H1 (cell line): ENCODE measurements around the gene GPC1. TPM values are rescaled to one million over a fixed set of nuclear protein-coding genes. Genes with fewer than 3 reads are reported as not detected.

ENCODE experiments used
- CTCF ChIA-PET: fragments of 300-600 bp; sonication (Branson Sonifier 250); formaldehyde crosslinking; loops from one replicate; lab custom pipeline; 2021; ENCODE audit not compliant: partially characterized antibody; lab: Charles Lee
- POLR2A ChIA-PET: fragments of 300-600 bp; sonication (Branson Sonifier 250); formaldehyde crosslinking; loops from one replicate; lab custom pipeline; 2021; ENCODE audit warnings: inconsistent platforms; ENCODE audit not compliant: partially characterized antibody; lab: Charles Lee
- DNase-seq, 2 experiments: peaks; one replicate each; pipeline versions ENCODE4 v3.0.0 to v3.0.0-alpha.2; 2010 to 2022; ENCODE audit warnings: low spot score in 2 of 2, low read depth in 1 of 2, mixed read lengths in 1 of 2
- FAIRE-seq: peaks from 2 replicates; lab custom pipeline; 2011; peaks lifted over from hg19 to GRCh38; lab: Jason Lieb, UNC
- H2AFZ ChIP-seq: 2 replicates; pipeline ENCODE4 v1.8.1; 2012; ENCODE audit warnings: low read length, inconsistent platforms
- H2AK5ac ChIP-seq: 2 replicates; pipeline ENCODE4 v1.6.1; 2013; ENCODE audit warnings: low read depth, low read length
- H2BK120ac ChIP-seq: replicated peaks from 2 replicates; pipeline ENCODE3; 2013; ENCODE audit warnings: low read depth, low read length, inconsistent platforms
- H2BK12ac ChIP-seq: 2 replicates; pipeline ENCODE4 v1.6.1; 2013; ENCODE audit warnings: low read depth, low read length
- H2BK15ac ChIP-seq: 2 replicates; pipeline ENCODE4 v1.6.1; 2013; ENCODE audit warnings: low read length
- H2BK20ac ChIP-seq: 2 replicates; pipeline ENCODE4 v1.6.1; 2013; ENCODE audit warnings: low read length
- H2BK5ac ChIP-seq: 2 replicates; pipeline ENCODE4 v1.6.1; 2013; ENCODE audit warnings: low read depth, low read length
- H3K14ac ChIP-seq: 2 replicates; pipeline ENCODE4 v1.6.1; 2013; ENCODE audit warnings: inconsistent platforms; ENCODE audit not compliant: insufficient read length
- H3K18ac ChIP-seq: 2 replicates; pipeline ENCODE4 v1.6.1; 2013; ENCODE audit warnings: low read length; ENCODE audit errors: extremely low read depth
- H3K23ac ChIP-seq: 2 replicates; pipeline ENCODE4 v1.6.1; 2013; ENCODE audit warnings: inconsistent platforms; ENCODE audit not compliant: insufficient read length
- H3K23me2 ChIP-seq: 2 replicates; pipeline ENCODE4 v1.6.1; 2013; ENCODE audit warnings: low read depth, low read length
- H3K27ac ChIP-seq: 2 replicates; pipeline ENCODE4 v1.6.1; 2011; ENCODE audit warnings: low read depth, low read length, inconsistent platforms
- H3K27me3 ChIP-seq, 4 experiments: replicated peaks in 1 of 4; 1 replicate in 1 of 4; 2 replicates in 3 of 4; pipeline versions ENCODE4 v1.6.1 to v1.8.1; 2011 to 2013; ENCODE audit warnings: low read length in 3 of 4, mild to moderate bottlenecking in 3 of 4, inconsistent platforms in 2 of 4, mixed read lengths in 2 of 4, moderate library complexity in 1 of 4; ENCODE audit not compliant: control insufficient read depth in 3 of 4, insufficient read depth in 3 of 4; ENCODE audit errors: extremely low read depth in 1 of 4
- H3K36me3 ChIP-seq, 4 experiments: 2 replicates each; pipeline versions ENCODE4 v1.6.1 to v1.8.1; 2011 to 2013; ENCODE audit warnings: mild to moderate bottlenecking in 4 of 4, low read length in 3 of 4, moderate library complexity in 2 of 4, control low read depth in 1 of 4, inconsistent platforms in 1 of 4; ENCODE audit not compliant: insufficient read depth in 4 of 4, control insufficient read depth in 2 of 4
- H3K4ac ChIP-seq: replicated peaks from 2 replicates; pipeline ENCODE3; 2013; ENCODE audit warnings: low read length, low read depth, mixed read lengths, inconsistent platforms; ENCODE audit not compliant: insufficient read length
- H3K4me1 ChIP-seq, 4 experiments: replicated peaks in 1 of 4; 1 replicate in 1 of 4; 2 replicates in 3 of 4; pipeline versions ENCODE4 v1.6.1 to v1.8.1; 2011 to 2013; ENCODE audit warnings: low read length in 3 of 4, inconsistent platforms in 2 of 4, mixed read lengths in 1 of 4; ENCODE audit not compliant: insufficient read depth in 4 of 4, control insufficient read depth in 3 of 4
- H3K4me2 ChIP-seq, 2 experiments: 2 replicates each; pipeline versions ENCODE4 v1.6.1 to v1.8.1; 2011 to 2013; ENCODE audit warnings: low read depth in 2 of 2, low read length in 2 of 2, control low read depth in 1 of 2, inconsistent platforms in 1 of 2, mild to moderate bottlenecking in 1 of 2; ENCODE audit not compliant: insufficient read depth in 1 of 2
- H3K4me3 ChIP-seq, 4 experiments: fragments of 200-600, 300-600 bp in 1 of 4; sonication (generic), shearing (Covaris generic), sonication (Bioruptor Twin) in 1 of 4; 2 replicates each; pipeline versions ENCODE4 v1.5.1 to v1.8.1; 2011 to 2016; ENCODE audit warnings: low read length in 4 of 4, low read depth in 3 of 4, control low read depth in 2 of 4, inconsistent platforms in 2 of 4, mild to moderate bottlenecking in 2 of 4, mixed read lengths in 1 of 4, moderate library complexity in 1 of 4; ENCODE audit not compliant: insufficient read depth in 2 of 4; ENCODE audit errors: extremely low read depth in 1 of 4
- H3K56ac ChIP-seq: replicated peaks from 2 replicates; pipeline ENCODE3; 2013; ENCODE audit warnings: low read depth, mild to moderate bottlenecking, mixed read lengths, low read length, inconsistent platforms; ENCODE audit not compliant: insufficient read length
- H3K79me1 ChIP-seq: 2 replicates; pipeline ENCODE4 v1.6.1; 2013; ENCODE audit warnings: low read depth, low read length, control low read depth
- H3K79me2 ChIP-seq, 2 experiments: 2 replicates each; pipeline versions ENCODE4 v1.6.1 to v1.8.1; 2012 to 2013; ENCODE audit warnings: low read length in 2 of 2, mild to moderate bottlenecking in 2 of 2, inconsistent platforms in 1 of 2; ENCODE audit not compliant: insufficient read depth in 2 of 2, control insufficient read depth in 1 of 2
- H3K9ac ChIP-seq, 4 experiments: replicated peaks in 1 of 4; 1 replicate in 1 of 4; 2 replicates in 3 of 4; pipeline versions ENCODE4 v1.6.1 to v1.8.1; 2011 to 2013; ENCODE audit warnings: low read depth in 3 of 4, low read length in 3 of 4, control low read depth in 2 of 4, mild to moderate bottlenecking in 2 of 4, moderate library complexity in 2 of 4, inconsistent platforms in 1 of 4; ENCODE audit errors: extremely low read depth in 1 of 4
- H3K9me3 ChIP-seq, 2 experiments: 2 replicates each; pipeline versions ENCODE4 v1.6.1 to v1.8.1; 2012 to 2013; ENCODE audit warnings: mild to moderate bottlenecking in 2 of 2, moderate library complexity in 2 of 2, control low read depth in 1 of 2, inconsistent platforms in 1 of 2, low read depth in 1 of 2, low read length in 1 of 2, mixed read lengths in 1 of 2; ENCODE audit not compliant: insufficient read depth in 2 of 2
- H4K20me1 ChIP-seq, 2 experiments: replicated peaks in 1 of 2; 2 replicates each; pipeline versions ENCODE3 to v1.8.1; 2011 to 2013; ENCODE audit warnings: inconsistent platforms in 2 of 2, low read length in 2 of 2, mild to moderate bottlenecking in 1 of 2; ENCODE audit not compliant: insufficient read depth in 2 of 2, control insufficient read depth in 1 of 2
- H4K5ac ChIP-seq: 2 replicates; pipeline ENCODE4 v1.6.1; 2013; ENCODE audit warnings: low read length, low read depth, mixed read lengths, inconsistent platforms; ENCODE audit not compliant: insufficient read length
- H4K8ac ChIP-seq: 2 replicates; pipeline ENCODE4 v1.8.0; 2013; ENCODE audit warnings: mild to moderate bottlenecking, moderate library complexity, low read length, inconsistent platforms; ENCODE audit not compliant: insufficient read depth; ENCODE audit errors: extremely low read depth
- H4K91ac ChIP-seq: replicated peaks from 2 replicates; pipeline ENCODE3; 2013; ENCODE audit warnings: low read length, mixed read lengths, inconsistent platforms; ENCODE audit not compliant: insufficient read length
- BCL11A ChIP-seq, 2 experiments: IDR thresholded peaks; one replicate each; pipeline ENCODE4 v1.6.1; 2011; ENCODE audit warnings: low read depth in 2 of 2, low read length in 2 of 2, mild to moderate bottlenecking in 2 of 2
- GABPA ChIP-seq: IDR thresholded peaks from 2 replicates; pipeline ENCODE4 v1.6.1; 2011; ENCODE audit warnings: mild to moderate bottlenecking, low read length, moderate library complexity, borderline replicate concordance; ENCODE audit not compliant: insufficient read depth
- JUN ChIP-seq: IDR thresholded peaks from 2 replicates; pipeline ENCODE4 v1.6.1; 2011; ENCODE audit warnings: low read depth, mild to moderate bottlenecking, improper control_type of control experiment, low read length
- SAP30 ChIP-seq: fragments of 300-600 bp; sonication (generic); IDR thresholded peaks from 2 replicates; pipeline ENCODE4 v1.7.1; 2012; ENCODE audit warnings: low read length, moderate library complexity, mild to moderate bottlenecking, inconsistent platforms; ENCODE audit not compliant: insufficient read depth, insufficient replicate concordance
- SIX5 ChIP-seq: IDR thresholded peaks from 2 replicates; pipeline ENCODE4 v1.6.1; 2011; ENCODE audit warnings: mild to moderate bottlenecking, low read depth, low read length
- TAF7 ChIP-seq: optimal IDR thresholded peaks from 2 replicates; pipeline ENCODE3; 2011; ENCODE audit warnings: low read depth, mild to moderate bottlenecking, inconsistent platforms, low read length, moderate library complexity, borderline replicate concordance
- TCF12 ChIP-seq: IDR thresholded peaks from 2 replicates; pipeline ENCODE4 v1.6.1; 2011; ENCODE audit warnings: low read depth, mild to moderate bottlenecking, low read length
- WGBS, 2 experiments: shearing (Covaris generic) in 1 of 2; methylation state at CpG; one replicate each; pipeline versions ENCODE4 v1.1.6 to v1.1.7; 2013 to 2015; ENCODE audit warnings: low lambda C conversion rate in 2 of 2, mixed read lengths in 2 of 2, inconsistent platforms in 1 of 2, low coverage in 1 of 2, missing lambda C conversion rate in 1 of 2; ENCODE audit not compliant: insufficient replicate concordance in 2 of 2, insufficient coverage in 1 of 2, insufficient read length in 1 of 2; ENCODE audit errors: extremely low coverage in 1 of 2, missing lambda C conversion rate in 1 of 2; 5-methylcytosine and 5-hydroxymethylcytosine counted together
- polyA plus RNA-seq, 7 experiments: library from polyadenylated mRNA; depleted of rRNA in 3 of 7; stranded (reverse) in 5 of 7; unstranded in 2 of 7; fragments of >200 nt in 5 of 7; fragments of 200-250 nt in 2 of 7; gene quantifications; 1 replicate in 5 of 7; 2 replicates in 1 of 7; 4 replicates in 1 of 7; pipeline versions ENCODE4 v1.2.1 to v1.2.3, GENCODE V29; 2011 to 2013; ENCODE audit warnings: missing spikeins in 2 of 7, mixed read lengths in 2 of 7
- total RNA-seq: library from RNA; stranded (reverse); fragmentation: NEBNext Ultra II Directional; extraction: Animal tissue kit (Norgen Biotek cat#: 25700); gene quantifications from 2 replicates; pipeline ENCODE4 v1.2.1, GENCODE V29; 2021

The GPC1 gene
- total and polyA plus RNA-seq, 2 of the 8 experiments (the other 6 are each of a cell fraction or from before 2014, with no cell fraction given): 21.9 to 28.3 TPM

DNA sequence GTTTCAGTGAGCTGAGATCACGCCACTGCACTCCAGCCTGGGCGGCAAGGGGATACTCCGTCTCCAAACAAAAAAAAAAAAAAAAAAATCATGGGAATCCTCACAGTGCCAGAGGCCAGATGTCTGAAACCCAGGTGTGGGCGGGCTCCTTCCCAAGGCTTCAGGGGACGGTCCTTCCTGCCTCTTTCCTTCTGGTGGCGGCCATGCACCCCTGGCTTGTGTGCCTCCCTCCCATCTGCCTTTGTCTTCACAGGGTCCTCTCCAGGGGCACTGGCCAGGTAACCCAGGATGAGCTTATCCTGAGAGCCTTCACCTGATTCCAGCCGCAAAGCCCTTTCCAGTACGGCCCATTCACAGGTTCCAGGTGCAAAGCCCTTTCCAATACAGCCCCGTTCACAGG is 40.9 kb upstream of the GPC1 start:
- H3K36me3 ChIP-seq: no peaks in the 10 kb centered on the region
- TF ChIP-seq TCF12 (no peak), BCL11A (IDR thresholded peaks at IDR 0.05; ENCODE audit: low read depth in 2 of 2, low read length in 2 of 2) (no peak), GABPA (no peak), SAP30 (no peak), JUN (no peak), TAF7 (no peak), SIX5 (no peak)
- H4K91ac ChIP-seq: no peak overlapping the region
- no peak overlapping the region for H2BK5ac ChIP-seq
- no peak overlapping the region for H3K4ac ChIP-seq
- POLR2A ChIA-PET: interaction anchor here (1.0 kb wide), 1 partner anchor 127 kb away, joined by 3 read pairs; no protein-coding TSS in a partner anchor
- no peak overlapping the region for H2AK5ac ChIP-seq
- no peak overlapping the region for H3K23ac ChIP-seq
- no peak overlapping the region for H3K9ac ChIP-seq
- H2AFZ ChIP-seq: no peak overlapping the region
- H4K20me1 ChIP-seq: no peaks in the 10 kb centered on the region
- CTCF ChIA-PET: interaction anchor here (0.7 kb wide), 1 partner anchor 151 kb away, joined by 4 read pairs; no protein-coding TSS in a partner anchor
- no peaks in the 10 kb centered on the region; a peak in 1 of 7 replicates for H3K4me1 ChIP-seq
- no peak overlapping the region for H2BK15ac ChIP-seq
- no peak overlapping the region for H3K4me2 ChIP-seq
- no peaks in the 10 kb centered on the region for H3K23me2 ChIP-seq
- H3K79me1 ChIP-seq: no peaks in the 10 kb centered on the region
- H3K27ac ChIP-seq: no peak overlapping the region
- 95% methylated on average over 6 of the region's 9 CpGs; no CpG with 5 or more reads in 1 of the 2 experiments for WGBS, 2 experiments
- H3K14ac ChIP-seq: no peak overlapping the region
- no peaks in the 10 kb centered on the region for H3K27me3 ChIP-seq
- no peak overlapping the region for H4K5ac ChIP-seq
- no peak overlapping the region for H2BK20ac ChIP-seq
- no peak overlapping the region for H3K18ac ChIP-seq
- no peak for DNase-seq
- no peak overlapping the region for H4K8ac ChIP-seq
- H2BK120ac ChIP-seq: no peak overlapping the region
- H3K56ac ChIP-seq: no peak overlapping the region
- H3K79me2 ChIP-seq: no peaks in the 10 kb centered on the region
- no peak overlapping the region for H2BK12ac ChIP-seq
- no peak overlapping the region for H3K4me3 ChIP-seq
- no peak for FAIRE-seq
- no peaks in the 10 kb centered on the region for H3K9me3 ChIP-seq
